IMR-90 (cell line): ENCODE data around the gene RNASE7. TPM values are rescaled to one million over a fixed set of nuclear protein-coding genes. Genes with fewer than 3 reads are reported as not detected.

ENCODE experiments used
- ATAC-seq: fragments of 200-7000 bp; cut with Tn5 transposase; 2 replicates; pipeline ENCODE4 v1.9.1; 2020; ENCODE audit warnings: low read depth, mild to moderate bottlenecking, moderate library complexity
- BruUV-seq: library from RNA; stranded (reverse); fragments of 400-500 nt; replicated peaks from 2 replicates; lab custom pipeline; 2021; lab: Mats Ljungman, UMichigan
- CTCF ChIA-PET: fragments of 300-600 bp; formaldehyde crosslinking; extraction: SDS; loops from one replicate; lab custom pipeline; 2021; ENCODE audit warnings: antibody characterized with exemption; lab: Yijun Ruan, JAX
- POLR2A ChIA-PET: fragments of 300-600 bp; sonication (Branson Sonifier 250); formaldehyde crosslinking; loops from one replicate; lab custom pipeline; 2022; ENCODE audit warnings: antibody characterized with exemption; ENCODE audit not compliant: unreplicated experiment; lab: Charles Lee
- DNase-seq: peaks from one replicate; pipeline ENCODE4 v3.0.0; 2013
- H2AFZ ChIP-seq: replicated peaks from 2 replicates; pipeline ENCODE3; 2013; ENCODE audit warnings: low read length, mild to moderate bottlenecking; ENCODE audit not compliant: poor library complexity
- H2AK5ac ChIP-seq: 2 replicates; pipeline ENCODE4 v1.6.1; 2013; ENCODE audit warnings: low read depth, low read length, inconsistent platforms
- H2AK9ac ChIP-seq: replicated peaks from 2 replicates; pipeline ENCODE3; 2013; ENCODE audit warnings: mild to moderate bottlenecking, low read depth, low read length, moderate library complexity; ENCODE audit not compliant: poor library complexity
- H2BK120ac ChIP-seq: 2 replicates; pipeline ENCODE4 v1.6.1; 2013; ENCODE audit warnings: low read depth, low read length, inconsistent platforms
- H2BK15ac ChIP-seq: 3 replicates; pipeline ENCODE4 v1.6.1; 2013; ENCODE audit warnings: low read depth, low read length, inconsistent platforms
- H2BK20ac ChIP-seq: 2 replicates; pipeline ENCODE4 v1.6.1; 2013; ENCODE audit warnings: low read depth, mild to moderate bottlenecking, inconsistent platforms, low read length, moderate library complexity
- H2BK5ac ChIP-seq: 2 replicates; pipeline ENCODE4 v1.6.1; 2013; ENCODE audit warnings: mild to moderate bottlenecking, low read depth, low read length, inconsistent platforms; ENCODE audit not compliant: poor library complexity, severe bottlenecking
- H3K14ac ChIP-seq: replicated peaks from 2 replicates; pipeline ENCODE4 v1.6.1; 2013; ENCODE audit warnings: low read depth, low read length, inconsistent platforms
- H3K18ac ChIP-seq: 2 replicates; pipeline ENCODE4 v1.6.1; 2013; ENCODE audit warnings: low read depth, low read length, control low read depth
- H3K23ac ChIP-seq: 2 replicates; pipeline ENCODE4 v1.6.1; 2013; ENCODE audit warnings: low read depth, low read length, inconsistent platforms
- H3K27ac ChIP-seq: 2 replicates; pipeline ENCODE4 v1.5.1; 2013; ENCODE audit warnings: mild to moderate bottlenecking, control low read depth, low read length; ENCODE audit not compliant: insufficient read depth
- H3K27me3 ChIP-seq: 2 replicates; pipeline ENCODE4 v1.6.1; 2013; ENCODE audit warnings: low read length; ENCODE audit not compliant: control insufficient read depth, insufficient read depth
- H3K36me3 ChIP-seq: 2 replicates; pipeline ENCODE4 v1.6.1; 2013; ENCODE audit warnings: low read length, mixed read lengths; ENCODE audit not compliant: control insufficient read depth, insufficient read depth
- H3K4ac ChIP-seq: 2 replicates; pipeline ENCODE4 v1.6.1; 2013; ENCODE audit warnings: low read depth, low read length, inconsistent platforms
- H3K4me1 ChIP-seq: 2 replicates; pipeline ENCODE4 v1.6.1; 2013; ENCODE audit warnings: low read length, mixed read lengths; ENCODE audit not compliant: control insufficient read depth, insufficient read depth
- H3K4me2 ChIP-seq: 2 replicates; pipeline ENCODE4 v1.6.1; 2013; ENCODE audit warnings: low read depth, mild to moderate bottlenecking, control low read depth, low read length, moderate library complexity
- H3K4me3 ChIP-seq: 2 replicates; pipeline ENCODE4 v1.5.1; 2013; ENCODE audit warnings: low read depth, mild to moderate bottlenecking, control low read depth, low read length, moderate library complexity; ENCODE audit not compliant: insufficient read depth
- H3K56ac ChIP-seq: 2 replicates; pipeline ENCODE4 v1.6.1; 2013; ENCODE audit warnings: low read length, inconsistent platforms; ENCODE audit not compliant: insufficient read depth; ENCODE audit errors: extremely low read depth
- H3K79me1 ChIP-seq, 2 experiments: 2 replicates each; pipeline ENCODE4 v1.6.1; 2013; ENCODE audit warnings: low read length in 2 of 2, inconsistent platforms in 1 of 2, low read depth in 1 of 2
- H3K9ac ChIP-seq: 2 replicates; pipeline ENCODE4 v1.6.1; 2013; ENCODE audit warnings: low read depth, low read length, control low read depth
- H3K9me1 ChIP-seq: 2 replicates; pipeline ENCODE4 v1.6.1; 2013; ENCODE audit warnings: low read length, inconsistent platforms; ENCODE audit not compliant: insufficient read depth
- H3K9me3 ChIP-seq: 2 replicates; pipeline ENCODE4 v1.6.1; 2013; ENCODE audit warnings: low read length; ENCODE audit not compliant: control insufficient read depth, insufficient read depth
- H4K20me1 ChIP-seq: 2 replicates; pipeline ENCODE4 v1.6.1; 2013; ENCODE audit warnings: low read length, inconsistent platforms; ENCODE audit not compliant: insufficient read depth
- H4K5ac ChIP-seq: 2 replicates; pipeline ENCODE4 v1.6.1; 2013; ENCODE audit warnings: mild to moderate bottlenecking, low read depth, low read length, control low read depth
- H4K8ac ChIP-seq, 2 experiments: 2 replicates each; pipeline ENCODE4 v1.6.1; 2013; ENCODE audit warnings: low read depth in 2 of 2, low read length in 2 of 2, control low read depth in 1 of 2, inconsistent platforms in 1 of 2
- H4K91ac ChIP-seq: 2 replicates; pipeline ENCODE4 v1.6.1; 2013; ENCODE audit warnings: low read depth, low read length, inconsistent platforms; ENCODE audit not compliant: insufficient read depth
- BHLHE40 ChIP-seq: fragments of 150-350 bp; IDR thresholded peaks from 2 replicates; pipeline ENCODE4 v1.6.1; 2016; ENCODE audit warnings: mild to moderate bottlenecking, low read depth, low read length
- CEBPB ChIP-seq: IDR thresholded peaks from 2 replicates; pipeline ENCODE4 v1.6.1; 2012; ENCODE audit warnings: low read depth, low read length, improper control_type of control experiment
- CHD1 ChIP-seq: IDR thresholded peaks from 2 replicates; pipeline ENCODE4 v1.6.1; 2012; ENCODE audit warnings: low read depth, low read length, improper control_type of control experiment
- ELK1 ChIP-seq: fragments of 150-350 bp; IDR thresholded peaks from 2 replicates; pipeline ENCODE4 v1.6.1; 2016; ENCODE audit warnings: low read depth, mild to moderate bottlenecking, low read length, moderate library complexity, borderline replicate concordance
- FOS ChIP-seq: fragments of 150-350 bp; IDR thresholded peaks from 2 replicates; pipeline ENCODE4 v1.6.1; 2016; ENCODE audit warnings: low read depth, low read length
- MAZ ChIP-seq: IDR thresholded peaks from 2 replicates; pipeline ENCODE4 v1.6.1; 2012; ENCODE audit warnings: low read depth, mild to moderate bottlenecking, low read length, improper control_type of control experiment, moderate library complexity, borderline replicate concordance
- MXI1 ChIP-seq: IDR thresholded peaks from 2 replicates; pipeline ENCODE4 v1.6.1; 2012; ENCODE audit warnings: low read depth, mild to moderate bottlenecking, low read length, moderate library complexity, borderline replicate concordance
- NFE2L2 ChIP-seq: fragments of 150-350 bp; IDR thresholded peaks from 2 replicates; pipeline ENCODE4 v1.6.1; 2016; ENCODE audit warnings: low read depth, mild to moderate bottlenecking, low read length
- POLR2A ChIP-seq: IDR thresholded peaks from 2 replicates; pipeline ENCODE4 v1.6.1; 2012; ENCODE audit warnings: mild to moderate bottlenecking, low read depth, low read length
- RAD21 ChIP-seq: IDR thresholded peaks from 2 replicates; pipeline ENCODE4 v1.6.1; 2012; ENCODE audit warnings: low read length, improper control_type of control experiment
- RCOR1 ChIP-seq: IDR thresholded peaks from 2 replicates; pipeline ENCODE4 v1.6.1; 2012; ENCODE audit warnings: mild to moderate bottlenecking, low read length, improper control_type of control experiment; ENCODE audit not compliant: insufficient replicate concordance
- RFX5 ChIP-seq: IDR thresholded peaks from 2 replicates; pipeline ENCODE4 v1.8.0; 2012; ENCODE audit warnings: low read depth, mild to moderate bottlenecking, low read length, moderate library complexity
- SMC3 ChIP-seq: fragments of 150-350 bp; IDR thresholded peaks from 2 replicates; pipeline ENCODE4 v1.6.1; 2016; ENCODE audit warnings: low read depth, mild to moderate bottlenecking, antibody characterized with exemption, low read length, moderate library complexity
- WGBS, 2 experiments: methylation state at CpG; one replicate each; pipeline versions ENCODE4 v1.1.5 to v1.1.7; 2013; ENCODE audit warnings: missing lambda C conversion rate in 2 of 2; ENCODE audit not compliant: insufficient read length in 1 of 2; ENCODE audit errors: extremely low coverage in 2 of 2; 5-methylcytosine and 5-hydroxymethylcytosine counted together
- dilution Hi-C: fragments of 300-500 bp; cut with HindIII; formaldehyde crosslinking; loops from one replicate; pipeline ENCODE4 v1.14.3; 2018; ENCODE audit warnings: low sequenced_read_pairs; ENCODE audit not compliant: unreplicated experiment
- in situ Hi-C: fragments of 300-500 bp; cut with MboI; formaldehyde crosslinking; loops from 3 replicates; pipeline ENCODE4 v1.14.3; 2019; ENCODE audit warnings: low sequenced_read_pairs, inconsistent platforms, mixed read lengths
- intact Hi-C: fragments of 100-400 bp; cut with micrococcal nuclease; formaldehyde crosslinking; loops from 2 replicates; pipeline ENCODE4 v1.10.0; 2022
- polyA plus RNA-seq, 3 experiments: library from polyadenylated mRNA; depleted of rRNA; stranded (reverse); fragments of >200 nt; gene quantifications; 2 replicates each; pipeline ENCODE4 v1.2.3, GENCODE V29; 2012; ENCODE audit warnings: low replicate concordance in 1 of 3
- total RNA-seq: library from RNA; depleted of rRNA; stranded (reverse); fragments of >200 nt; gene quantifications from 2 replicates; pipeline ENCODE4 v1.2.3, GENCODE V29; 2012
- TF ChIP-seq, protein P1 (sequence below): conservative IDR thresholded peaks from 2 replicates; pipeline ENCODE4 v1.5.1; 2012; ENCODE audit warnings: mild to moderate bottlenecking, low read depth, low read length, improper control_type of control experiment
- TF ChIP-seq, protein P2 (sequence below): fragments of 150-350 bp; IDR thresholded peaks from 2 replicates; pipeline ENCODE4 v1.6.1; 2017; ENCODE audit warnings: mild to moderate bottlenecking, antibody characterized with exemption, low read length, low read depth

RNASE7 gene
- total and polyA plus RNA-seq, 2 of the 4 experiments (the other 2 are of a cell fraction), result not detected

GRCh38 chr14:21078287-21078686, 36.1 kb downstream of the RNASE7 start:
- no peak for ATAC-seq
- Histone ChIP-seq H2AK5ac (no peak overlapping the region), H4K91ac (no peak overlapping the region), H3K4me2 (no peak overlapping the region), H3K36me3 (peaks cover 92% of the 10 kb centered on the region), H2BK20ac (no peak overlapping the region), H3K23ac (no peak overlapping the region), H3K4me1 (no peaks in the 10 kb centered on the region), H3K4ac (no peak overlapping the region), H3K27ac (no peak overlapping the region), H2AFZ (no peak overlapping the region), H2BK15ac (no peak overlapping the region), H2BK5ac (no peak overlapping the region), H3K18ac (no peak overlapping the region), H3K56ac (no peak overlapping the region), H3K9me3 (no peaks in the 10 kb centered on the region), H3K9me1 (no peaks in the 10 kb centered on the region; the same call in 1 of the 2 replicates), H4K5ac (no peak overlapping the region), H4K8ac (no peak overlapping the region), H4K20me1 (0 out of 2 replicates have a peak, but pooled peaks cover under 1% of the 10 kb centered on the region), H2BK120ac (no peak overlapping the region), H3K4me3 (no peak overlapping the region), H3K79me1 (peaks cover 22 to 31% of the 10 kb centered on the region in 2 experiments), H3K9ac (no peak overlapping the region), H2AK9ac (no peak overlapping the region), H3K14ac (no peak overlapping the region), H3K27me3 (no peaks in the 10 kb centered on the region)
- CTCF ChIA-PET, result no interaction called here
- intact Hi-C loops, result no loop called here
- no peak for DNase-seq
- no peak for TF ChIP-seq ELK1
- no peak for TF ChIP-seq RCOR1
- TF ChIP-seq NFE2L2, result no peak
- no peak for TF ChIP-seq SMC3
- no peak for TF ChIP-seq CEBPB
- no peak for TF ChIP-seq RFX5
- TF ChIP-seq BHLHE40, result no peak
- TF ChIP-seq FOS, result no peak
- TF ChIP-seq, protein P1, sequence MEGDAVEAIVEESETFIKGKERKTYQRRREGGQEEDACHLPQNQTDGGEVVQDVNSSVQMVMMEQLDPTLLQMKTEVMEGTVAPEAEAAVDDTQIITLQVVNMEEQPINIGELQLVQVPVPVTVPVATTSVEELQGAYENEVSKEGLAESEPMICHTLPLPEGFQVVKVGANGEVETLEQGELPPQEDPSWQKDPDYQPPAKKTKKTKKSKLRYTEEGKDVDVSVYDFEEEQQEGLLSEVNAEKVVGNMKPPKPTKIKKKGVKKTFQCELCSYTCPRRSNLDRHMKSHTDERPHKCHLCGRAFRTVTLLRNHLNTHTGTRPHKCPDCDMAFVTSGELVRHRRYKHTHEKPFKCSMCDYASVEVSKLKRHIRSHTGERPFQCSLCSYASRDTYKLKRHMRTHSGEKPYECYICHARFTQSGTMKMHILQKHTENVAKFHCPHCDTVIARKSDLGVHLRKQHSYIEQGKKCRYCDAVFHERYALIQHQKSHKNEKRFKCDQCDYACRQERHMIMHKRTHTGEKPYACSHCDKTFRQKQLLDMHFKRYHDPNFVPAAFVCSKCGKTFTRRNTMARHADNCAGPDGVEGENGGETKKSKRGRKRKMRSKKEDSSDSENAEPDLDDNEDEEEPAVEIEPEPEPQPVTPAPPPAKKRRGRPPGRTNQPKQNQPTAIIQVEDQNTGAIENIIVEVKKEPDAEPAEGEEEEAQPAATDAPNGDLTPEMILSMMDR, result no peak
- no peak for TF ChIP-seq MAZ
- no peak for TF ChIP-seq POLR2A
- no peak for TF ChIP-seq RAD21
- TF ChIP-seq MXI1, result no peak
- TF ChIP-seq, protein P2, sequence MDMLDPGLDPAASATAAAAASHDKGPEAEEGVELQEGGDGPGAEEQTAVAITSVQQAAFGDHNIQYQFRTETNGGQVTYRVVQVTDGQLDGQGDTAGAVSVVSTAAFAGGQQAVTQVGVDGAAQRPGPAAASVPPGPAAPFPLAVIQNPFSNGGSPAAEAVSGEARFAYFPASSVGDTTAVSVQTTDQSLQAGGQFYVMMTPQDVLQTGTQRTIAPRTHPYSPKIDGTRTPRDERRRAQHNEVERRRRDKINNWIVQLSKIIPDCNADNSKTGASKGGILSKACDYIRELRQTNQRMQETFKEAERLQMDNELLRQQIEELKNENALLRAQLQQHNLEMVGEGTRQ, result no peak
- TF ChIP-seq CHD1, result no peak
- in situ Hi-C loops, result loop anchor here (25.0 kb wide), 2 partner anchors 616 to 741 kb away; partner anchors contain the start of genes APEX1, CCNB1IP1, OSGEP and PARP2
- dilution Hi-C loops, result no loop called here
- no TSS peak for BruUV-seq
- POLR2A ChIA-PET, result no interaction called here
- no CpG with 5 or more reads among the region's 5 CpGs for WGBS, 2 experiments
